SH-SY5Y (cell line): ENCODE results near the gene SVEP1.

Experiments
- GATA2 ChIP-seq: IDR thresholded peaks from 2 replicates; pipeline ENCODE4 v1.6.1; 2011; ENCODE audit warnings: mild to moderate bottlenecking, low read depth, low read length
- GATA3 ChIP-seq: IDR thresholded peaks from 2 replicates; pipeline ENCODE4 v1.6.1; 2011; ENCODE audit warnings: low read depth, mild to moderate bottlenecking, low read length, moderate library complexity

- TF ChIP-seq GATA2 (no peak), GATA3 (no peak)
Observed at GRCh38 chr9:110623462-110624025, 44.0 kb upstream of the SVEP1 start.
